Urinary bladder (tissue), 4 donors: Measurements from ENCODE around the gene IFNGR1. TPM values are rescaled to one million over a fixed set of nuclear protein-coding genes. Genes with fewer than 3 reads are reported as not detected.
"Not testable (repeated sequence)": the region's sequence is repeated elsewhere in the genome, so short reads cannot be mapped to it uniquely, and the experiment has no call there.

Source experiments
- DNase-seq: peaks from one replicate; pipeline ENCODE4 v3.0.0-alpha.2; 2015; ENCODE audit errors: extremely low spot score
- H3K27ac ChIP-seq: one replicate; pipeline ENCODE4 v1.5.1; 2013; ENCODE audit warnings: low read depth, mild to moderate bottlenecking, moderate library complexity
- H3K36me3 ChIP-seq: one replicate; pipeline ENCODE4 v1.6.1; 2013; ENCODE audit warnings: mild to moderate bottlenecking, moderate library complexity; ENCODE audit not compliant: insufficient read depth
- H3K4me1 ChIP-seq: one replicate; pipeline ENCODE4 v1.6.1; 2013; ENCODE audit warnings: mild to moderate bottlenecking, moderate library complexity; ENCODE audit not compliant: insufficient read depth
- H3K4me3 ChIP-seq: one replicate; pipeline ENCODE4 v1.5.1; 2013; ENCODE audit warnings: low read depth, low read length
- WGBS: extraction: QIAGEN DNeasy Blood & Tissue Kit; methylation state at CpG from one replicate; pipeline ENCODE4 v1.1.7; 2013; 5-methylcytosine and 5-hydroxymethylcytosine counted together
- polyA plus RNA-seq: library from polyadenylated mRNA; stranded (reverse); fragments of 200-250 nt; gene quantifications from one replicate; pipeline ENCODE4 v1.2.3, GENCODE V29; 2013
- total RNA-seq: library from RNA; depleted of rRNA; stranded (reverse); fragments of >200 nt; gene quantifications from one replicate; pipeline ENCODE4 v1.2.3, GENCODE V29; 2014
- donor health status: healthy with polysubstance abuse.
- donor health status: healthy.

Gene IFNGR1
- total and polyA plus RNA-seq, 2 donors = 78.8 to 105 TPM

DNA sequence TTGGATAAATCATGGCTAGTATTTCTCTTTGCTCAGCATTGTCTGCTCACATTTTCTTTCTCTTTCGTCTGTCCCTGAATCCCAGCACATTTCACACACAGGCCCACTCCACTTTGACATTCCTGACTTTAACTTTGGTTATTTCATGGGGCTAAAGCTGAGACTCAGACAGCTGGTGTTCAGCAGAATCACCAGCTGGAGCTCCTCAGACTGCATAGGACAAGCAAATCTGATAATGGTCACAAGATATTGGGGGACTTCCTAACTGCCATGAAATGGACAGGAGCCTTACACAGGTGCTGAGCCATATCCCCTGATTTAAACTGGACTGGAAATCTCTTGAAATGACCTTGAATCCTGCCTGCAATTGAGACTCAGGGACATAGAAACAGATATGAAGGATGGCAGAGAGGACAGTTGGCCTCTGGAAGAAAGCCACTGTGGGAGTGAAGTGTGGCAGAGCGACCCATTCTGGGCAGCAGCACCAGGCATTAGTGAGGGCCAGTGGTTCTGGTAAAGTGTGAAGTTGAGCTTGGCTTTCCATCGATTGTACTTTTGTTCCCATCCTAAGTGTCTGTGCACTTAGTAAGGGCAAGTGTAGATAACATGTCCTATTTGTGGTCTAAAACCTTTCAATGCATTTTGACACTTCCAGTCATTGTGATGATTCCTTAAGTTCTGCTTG is 10.0 kb upstream of the IFNGR1 start:
- Histone ChIP-seq H3K36me3 (no peaks in the 10 kb centered on the region), H3K4me3 (no peak overlapping the region), H3K27ac (no peak overlapping the region), H3K4me1 (no peaks in the 10 kb centered on the region)
- no peak for DNase-seq
- 88% methylated on average over 3 of the region's 3 CpGs for WGBS

GRCh38 chr6:137227871-137228302 is 8.7 kb upstream of the IFNGR1 start:
- H3K36me3 ChIP-seq = no peaks in the 10 kb centered on the region
- H3K4me1 ChIP-seq = no peaks in the 10 kb centered on the region
- H3K4me3 ChIP-seq = no peak overlapping the region
- no peak for DNase-seq
- WGBS = 42% methylated on average over 4 of the region's 4 CpGs
- no peak overlapping the region for H3K27ac ChIP-seq

DNA sequence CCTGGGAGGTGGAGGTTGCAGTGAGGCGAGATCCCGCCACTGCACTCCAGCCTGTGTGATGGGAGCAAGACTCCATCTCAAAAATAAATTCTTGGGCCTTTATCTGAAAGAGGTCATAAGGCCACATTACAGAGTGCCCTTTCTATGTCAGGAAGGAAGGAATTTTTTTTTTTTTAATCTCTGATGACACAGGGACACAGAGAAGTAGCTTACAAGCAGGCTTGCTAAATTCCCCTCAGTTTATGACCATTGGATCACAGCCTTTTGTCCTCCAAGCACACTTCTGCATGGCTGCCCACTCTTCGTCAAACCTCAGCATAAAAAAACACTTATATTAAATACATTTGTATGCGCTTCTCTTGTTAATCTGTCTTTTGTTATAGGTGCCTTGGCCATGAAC is 7.5 kb upstream of the IFNGR1 start:
- H3K27ac ChIP-seq = no peak overlapping the region
- 87% methylated on average over 4 of the region's 4 CpGs for WGBS
- DNase-seq = no peak
- H3K4me1 ChIP-seq = no peaks in the 10 kb centered on the region
- H3K36me3 ChIP-seq = no peaks in the 10 kb centered on the region
- no peak overlapping the region for H3K4me3 ChIP-seq

DNA sequence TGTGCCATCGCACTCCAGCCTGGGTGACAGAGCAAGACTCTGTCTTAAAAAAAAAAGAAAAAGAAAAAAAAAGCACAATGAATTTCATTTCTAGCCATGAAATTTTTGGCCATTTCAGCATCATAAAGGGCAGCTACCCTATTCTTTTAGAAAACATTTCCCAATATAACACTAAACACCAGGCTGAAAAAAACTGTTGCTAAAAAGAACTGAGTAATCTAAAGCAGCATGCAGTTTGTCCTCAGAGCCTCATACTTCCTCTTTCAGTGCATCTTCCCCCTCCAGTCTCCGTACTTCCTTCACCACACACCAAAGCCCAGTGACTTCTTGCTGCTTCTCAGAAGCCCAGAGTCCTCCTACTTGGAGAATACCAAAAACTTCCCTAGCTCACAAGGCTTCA is 5.6 kb upstream of the IFNGR1 start:
- 87% methylated on average over 2 of the region's 2 CpGs for WGBS
- H3K27ac ChIP-seq = no peak overlapping the region
- H3K4me1 ChIP-seq = peaks cover 1% of the 10 kb centered on the region
- H3K4me3 ChIP-seq = no peak overlapping the region
- no peaks in the 10 kb centered on the region for H3K36me3 ChIP-seq
- DNase-seq = no peak

DNA sequence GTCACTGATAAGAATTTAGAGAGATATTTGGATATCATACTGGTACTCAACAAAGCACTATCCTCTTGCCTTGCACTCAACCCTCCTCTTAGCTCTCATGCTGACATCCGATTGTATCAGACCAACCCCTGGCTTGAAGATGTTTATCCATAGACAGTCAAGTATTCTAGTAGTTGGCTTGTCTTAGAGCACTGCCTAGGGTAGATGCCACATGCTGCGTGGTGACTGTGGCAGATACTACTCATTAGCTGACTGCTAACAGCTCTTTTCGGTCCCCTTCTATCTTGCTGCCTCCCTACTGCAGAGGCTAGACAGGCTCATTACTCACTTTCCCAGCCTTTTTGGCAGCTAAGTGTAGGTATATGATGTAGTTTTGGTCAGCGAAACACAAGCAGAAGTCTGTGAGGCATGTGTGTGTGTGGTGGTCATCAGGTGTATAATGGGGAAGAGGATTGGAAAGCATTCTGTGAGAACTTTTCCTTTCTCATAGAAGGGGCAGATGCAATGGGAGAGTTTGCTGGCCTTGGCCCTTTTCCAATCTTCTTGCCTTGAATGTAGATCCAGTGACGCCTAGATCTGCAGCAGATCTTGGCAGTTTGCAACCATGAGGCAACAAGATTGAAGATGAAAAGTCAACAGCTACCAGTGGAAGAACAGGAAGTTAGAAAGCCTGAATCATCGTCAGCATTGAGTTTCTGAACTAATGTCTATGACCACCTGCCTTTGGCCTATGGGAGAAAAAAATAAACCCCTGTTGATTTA is 4.4 kb upstream of the IFNGR1 start:
- H3K36me3 ChIP-seq = no peaks in the 10 kb centered on the region
- no peak overlapping the region for H3K27ac ChIP-seq
- WGBS = 77% methylated on average over 6 of the region's 6 CpGs
- H3K4me1 ChIP-seq = peaks cover 1% of the 10 kb centered on the region
- DNase-seq = no peak
- no peak overlapping the region for H3K4me3 ChIP-seq

DNA sequence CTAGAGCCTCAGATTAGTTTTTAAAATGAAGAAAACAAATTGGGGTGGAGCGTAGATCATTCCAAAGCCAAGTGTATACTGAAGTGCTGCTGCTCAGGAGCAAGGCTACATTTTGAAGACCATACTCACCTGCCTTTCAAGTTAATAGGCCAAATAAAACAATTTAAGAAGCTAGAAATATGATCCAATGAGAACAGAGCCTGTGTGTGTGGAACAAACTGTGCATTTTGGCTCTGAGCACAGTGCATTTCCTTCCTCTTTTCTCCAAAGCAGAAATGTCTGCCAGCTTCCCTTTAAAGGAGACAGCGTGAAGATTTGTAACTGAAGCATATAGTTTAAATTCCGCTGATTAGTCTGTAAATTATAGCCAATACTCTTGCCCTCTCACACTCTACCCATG is 3.2 kb upstream of the IFNGR1 start:
- no peak for DNase-seq
- Histone ChIP-seq H3K27ac (no peak overlapping the region), H3K36me3 (no peaks in the 10 kb centered on the region), H3K4me3 (no peak overlapping the region), H3K4me1 (peaks cover 1% of the 10 kb centered on the region)
- 64% methylated on average over 3 of the region's 3 CpGs for WGBS

DNA sequence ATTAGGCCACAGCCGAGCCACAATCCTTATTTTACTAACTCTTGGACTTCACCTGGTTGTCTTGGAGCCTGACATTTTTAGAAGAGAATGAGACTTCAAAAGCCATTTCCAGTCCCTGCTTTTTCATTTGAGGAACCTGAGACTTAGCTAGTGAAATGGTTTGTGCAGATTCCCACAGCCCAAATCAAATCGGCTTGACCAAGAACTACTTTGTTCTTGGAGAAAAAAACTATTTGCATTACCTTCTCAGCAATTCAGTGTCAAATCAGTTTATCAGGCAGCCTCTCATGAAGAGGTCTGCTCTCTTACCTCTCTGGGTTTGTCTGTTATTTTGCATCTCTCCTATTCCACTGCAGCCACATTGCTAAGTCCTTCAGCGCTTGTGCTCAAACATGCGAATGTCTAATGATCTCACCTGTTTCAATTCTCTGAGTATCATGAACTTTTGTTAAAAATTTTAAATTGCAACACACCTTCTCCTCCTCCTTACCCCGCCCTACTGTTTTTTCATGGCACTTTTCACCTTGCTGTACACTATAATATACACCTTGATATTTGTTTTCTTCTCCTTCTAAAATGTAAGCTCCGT is 573 bp upstream of the IFNGR1 start:
- Histone ChIP-seq H3K27ac (peak overlapping the region; percentile 28), H3K4me3 (peak overlapping the region; percentile 68), H3K4me1 (peaks cover 1% of the 10 kb centered on the region), H3K36me3 (no peaks in the 10 kb centered on the region)
- 65% methylated on average over 6 of the region's 6 CpGs for WGBS
- no peak for DNase-seq

DNA sequence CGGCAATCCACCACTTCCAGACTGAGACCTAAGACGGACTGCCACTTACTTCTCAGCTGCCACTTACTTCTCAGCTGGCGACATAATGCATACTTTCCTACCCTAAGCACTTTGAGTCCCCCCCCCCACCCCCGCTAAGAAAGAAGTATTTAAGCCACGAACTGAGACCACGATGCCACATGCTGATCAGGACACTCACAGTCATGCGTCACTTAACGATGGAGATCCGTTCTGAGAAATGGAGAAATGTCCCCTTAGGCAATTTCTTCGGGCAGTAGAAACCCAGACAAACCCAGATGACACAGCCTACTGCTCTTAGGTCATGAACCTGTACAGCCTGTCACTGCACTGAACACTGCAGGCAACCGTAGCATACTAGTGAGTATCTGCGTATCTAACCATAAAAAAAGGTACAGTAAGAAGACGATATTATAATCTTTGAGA is 690 bp downstream of the IFNGR1 start:
- Histone ChIP-seq H3K36me3 (no peaks in the 10 kb centered on the region), H3K27ac (peak overlapping the region; percentile 95), H3K4me1 (peaks cover 1% of the 10 kb centered on the region), H3K4me3 (peak overlapping the region; percentile 68)
- WGBS = under 1% methylated on average over 13 of the region's 13 CpGs
- DNase-seq = no peak

- peaks cover 1% of the 10 kb centered on the region for H3K4me1 ChIP-seq
- 31% methylated on average over 12 of the region's 12 CpGs for WGBS
- DNase-seq = no peak
- no peaks in the 10 kb centered on the region for H3K36me3 ChIP-seq
- peak overlapping the region; percentile 68 for H3K4me3 ChIP-seq
- peak overlapping the region; percentile 95 for H3K27ac ChIP-seq
Observed at GRCh38 chr6:137217801-137218472, 1.2 kb downstream of the IFNGR1 start.

- no peak overlapping the region for H3K27ac ChIP-seq
- H3K36me3 ChIP-seq = no peaks in the 10 kb centered on the region
- DNase-seq = no peak
- peak overlapping the region; percentile 68 for H3K4me3 ChIP-seq
- 55% methylated on average over 12 of the region's 12 CpGs for WGBS
- peaks cover 1% of the 10 kb centered on the region for H3K4me1 ChIP-seq
Observed at GRCh38 chr6:137216875-137217553, 2.2 kb downstream of the IFNGR1 start.

- no peak for DNase-seq
- H3K4me3 ChIP-seq = no peak overlapping the region
- no peaks in the 10 kb centered on the region for H3K4me1 ChIP-seq
- no peaks in the 10 kb centered on the region for H3K36me3 ChIP-seq
- no peak overlapping the region for H3K27ac ChIP-seq
Observed at GRCh38 chr6:137216106-137216505, 3.1 kb downstream of the IFNGR1 start.

DNA sequence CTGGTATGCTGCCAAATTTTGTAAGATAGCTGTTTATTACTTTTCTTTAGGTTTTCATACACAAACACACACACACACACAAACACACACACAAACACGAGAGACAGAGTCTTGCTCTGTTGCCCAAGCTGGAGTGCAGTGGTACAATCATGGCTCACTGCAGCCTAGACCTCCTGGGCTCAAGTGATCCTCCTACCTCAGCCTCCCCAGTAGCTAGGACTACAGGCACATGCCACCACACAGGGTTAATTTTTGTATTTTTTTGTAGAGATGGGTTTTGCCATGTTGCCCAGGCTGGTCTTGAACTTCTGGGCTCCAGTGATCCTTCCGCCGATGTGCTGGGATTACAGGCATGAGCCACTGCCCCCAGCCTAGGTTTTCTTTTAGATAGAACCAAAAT is 3.6 kb downstream of the IFNGR1 start:
- not testable (repeated sequence) for DNase-seq, H3K4me1 ChIP-seq, H3K4me3 ChIP-seq, H3K27ac ChIP-seq, H3K36me3 ChIP-seq
- WGBS = 86% methylated on average over 3 of the region's 3 CpGs

- H3K27ac ChIP-seq = no peak overlapping the region
- no peaks in the 10 kb centered on the region for H3K36me3 ChIP-seq
- 89% methylated on average over 3 of the region's 3 CpGs for WGBS
- H3K4me1 ChIP-seq = no peaks in the 10 kb centered on the region
- H3K4me3 ChIP-seq = no peak overlapping the region
- DNase-seq = no peak
Observed at GRCh38 chr6:137214931-137215330, 4.3 kb downstream of the IFNGR1 start.
